ENCODE measurements around the gene TRPV3.
"Not testable (repeated sequence)": the region's sequence is repeated elsewhere in the genome, so short reads cannot be mapped to it uniquely, and the experiment has no call there.

The TRPV3 gene

GRCh38 chr17:3472137-3472536, 85.5 kb downstream of the TRPV3 start:
- Histone ChIP-seq H4K20me1 (ENCODE audit: insufficient read depth, low read length) (no peaks in the 10 kb centered on the region), H3K27me3 (replicated peaks; ENCODE audit: insufficient read depth, low read length) (no peaks in the 10 kb centered on the region), H3K79me2 (ENCODE audit: low read length) (no peaks in the 10 kb centered on the region), H3K9me2 (replicated peaks; ENCODE audit: insufficient read depth, low read length) (no peaks in the 10 kb centered on the region), H3K4me3 (ENCODE audit: low read length) (no peak overlapping the region), H3K4me1 (ENCODE audit: low read length) (no peaks in the 10 kb centered on the region), H3K27ac (ENCODE audit: low read length) (no peak overlapping the region), H3F3A (ENCODE audit: insufficient read depth, low read length) (no peaks in the 10 kb centered on the region), H3K36me3 (replicated peaks; ENCODE audit: insufficient read depth, low read length) (no peaks in the 10 kb centered on the region), H2AFZ (ENCODE audit: low read length) (no peak overlapping the region), H3K9me3 (replicated peaks; ENCODE audit: insufficient read depth, low read length) (no peaks in the 10 kb centered on the region), H3K4me2 (ENCODE audit: low read depth, low read length) (no peak overlapping the region), H3K9ac (ENCODE audit: low read length) (no peak overlapping the region)
- DNase-seq: no peak
- TF ChIP-seq EZH2 (optimal IDR thresholded peaks at IDR 0.05; ENCODE audit: low read depth, low read length) (no peak), CTCF (IDR thresholded peaks at IDR 0.05; ENCODE audit: low read length) (no peak), EZH2phosphoT487 (IDR thresholded peaks at IDR 0.05; ENCODE audit: low read length) (no peak)

- H3K4me2 ChIP-seq (ENCODE audit: low read depth, low read length): no peak within 1 kb of the TSS
Measured at GRCh38 chr17:3471599-3471998, 86.0 kb downstream of the TRPV3 start, which contains the start of gene SPATA22. Gene SPATA22, minus strand, starts transcription at chr17:3471819. Its CDS starts 2,494 bp downstream, at chr17:3469325.

GRCh38 chr17:3469529-3469928, 88.1 kb downstream of the TRPV3 start:
- Histone ChIP-seq H2AFZ (ENCODE audit: low read length) (no peak overlapping the region), H3K4me3 (ENCODE audit: low read length) (no peak overlapping the region), H4K20me1 (ENCODE audit: insufficient read depth, low read length) (no peaks in the 10 kb centered on the region), H3K9me2 (replicated peaks; ENCODE audit: insufficient read depth, low read length) (no peaks in the 10 kb centered on the region), H3K27ac (ENCODE audit: low read length) (no peak overlapping the region), H3K4me1 (ENCODE audit: low read length) (no peaks in the 10 kb centered on the region), H3K79me2 (ENCODE audit: low read length) (no peaks in the 10 kb centered on the region), H3K36me3 (replicated peaks; ENCODE audit: insufficient read depth, low read length) (no peaks in the 10 kb centered on the region), H3K9me3 (replicated peaks; ENCODE audit: insufficient read depth, low read length) (no peaks in the 10 kb centered on the region), H3K4me2 (ENCODE audit: low read depth, low read length) (no peak overlapping the region), H3F3A (ENCODE audit: insufficient read depth, low read length) (no peaks in the 10 kb centered on the region), H3K27me3 (replicated peaks; ENCODE audit: insufficient read depth, low read length) (no peaks in the 10 kb centered on the region), H3K9ac (ENCODE audit: low read length) (no peak overlapping the region)
- DNase-seq: no peak
- TF ChIP-seq CTCF (IDR thresholded peaks at IDR 0.05; ENCODE audit: low read length) (no peak), EZH2phosphoT487 (IDR thresholded peaks at IDR 0.05; ENCODE audit: low read length) (no peak), EZH2 (optimal IDR thresholded peaks at IDR 0.05; ENCODE audit: low read depth, low read length) (no peak)

More at GRCh38 chr17:3471599-3471998, 86.0 kb downstream of the TRPV3 start, which contains the start of gene SPATA22:
- Histone ChIP-seq H3K4me3 (ENCODE audit: low read length) (no peak within 1 kb of the TSS), H3K79me2 (ENCODE audit: low read length) (no peaks in the 10 kb centered on the region), H3F3A (ENCODE audit: insufficient read depth, low read length) (no peaks in the 10 kb centered on the region), H3K9me2 (replicated peaks; ENCODE audit: insufficient read depth, low read length) (no peaks in the 10 kb centered on the region), H3K9me3 (replicated peaks; ENCODE audit: insufficient read depth, low read length) (no peaks in the 10 kb centered on the region), H3K27ac (ENCODE audit: low read length) (no peak within 1 kb of the TSS), H4K20me1 (ENCODE audit: insufficient read depth, low read length) (no peaks in the 10 kb centered on the region), H3K27me3 (replicated peaks; ENCODE audit: insufficient read depth, low read length) (no peaks in the 10 kb centered on the region), H3K9ac (ENCODE audit: low read length) (no peak within 1 kb of the TSS), H3K4me1 (ENCODE audit: low read length) (no peaks in the 10 kb centered on the region), H3K36me3 (replicated peaks; ENCODE audit: insufficient read depth, low read length) (no peaks in the 10 kb centered on the region), H2AFZ (ENCODE audit: low read length) (no peak within 1 kb of the TSS)
- DNase-seq: no peak
- TF ChIP-seq EZH2phosphoT487 (IDR thresholded peaks at IDR 0.05; ENCODE audit: low read length) (no peak), CTCF (IDR thresholded peaks at IDR 0.05; ENCODE audit: low read length) (no peak), EZH2 (optimal IDR thresholded peaks at IDR 0.05; ENCODE audit: low read depth, low read length) (no peak)

- not testable (repeated sequence) for H2AFZ ChIP-seq (ENCODE audit: low read length); H3K27me3 ChIP-seq (replicated peaks; ENCODE audit: insufficient read depth, low read length); H3F3A ChIP-seq (ENCODE audit: insufficient read depth, low read length); DNase-seq; H3K4me3 ChIP-seq (ENCODE audit: low read length); H3K79me2 ChIP-seq (ENCODE audit: low read length); H3K36me3 ChIP-seq (replicated peaks; ENCODE audit: insufficient read depth, low read length); H3K9ac ChIP-seq (ENCODE audit: low read length); H3K4me1 ChIP-seq (ENCODE audit: low read length); H3K9me3 ChIP-seq (replicated peaks; ENCODE audit: insufficient read depth, low read length); H3K4me2 ChIP-seq (ENCODE audit: low read depth, low read length); H3K27ac ChIP-seq (ENCODE audit: low read length); H4K20me1 ChIP-seq (ENCODE audit: insufficient read depth, low read length); H3K9me2 ChIP-seq (replicated peaks; ENCODE audit: insufficient read depth, low read length)
Measured at GRCh38 chr17:3466355-3466754, 91.3 kb downstream of the TRPV3 start.
